ENCODE data around the gene PIKFYVE. TPM values are rescaled to one million over a fixed set of nuclear protein-coding genes. Genes with fewer than 3 reads are reported as not detected.

PIKFYVE gene
- total RNA-seq, 4 donors from 2014 or later, result 10.5 to 25.7 (median 12.5) TPM

DNA sequence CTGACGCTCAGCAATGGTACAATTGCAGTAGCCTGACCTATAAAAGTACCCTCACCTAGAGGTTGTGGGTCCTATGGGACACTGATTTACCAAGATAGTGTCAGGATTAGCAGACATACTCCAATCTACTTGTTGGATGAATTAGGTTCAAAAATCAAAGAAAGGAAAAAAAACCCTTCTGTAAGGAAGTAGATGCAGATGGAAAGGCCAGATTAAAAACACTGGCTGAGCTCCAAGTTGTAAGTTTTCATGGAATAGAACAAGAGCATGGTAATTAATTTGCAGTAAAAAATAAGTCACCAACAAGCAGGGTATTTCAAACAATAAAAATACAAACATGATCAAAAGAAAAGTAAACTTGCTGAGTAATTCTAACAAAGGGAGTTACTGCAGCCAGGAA lies 37.6 kb upstream of the PIKFYVE start:
- WGBS, 2 donors, result 59 to 67% methylated on average over 1 of the region's 1 CpG
- no peak for DNase-seq
- no peaks in the 10 kb centered on the region for H3K36me3 ChIP-seq
- no peaks in the 10 kb centered on the region for H3K27me3 ChIP-seq
- no peak overlapping the region for H3K4me3 ChIP-seq
- TF ChIP-seq, protein P1, sequence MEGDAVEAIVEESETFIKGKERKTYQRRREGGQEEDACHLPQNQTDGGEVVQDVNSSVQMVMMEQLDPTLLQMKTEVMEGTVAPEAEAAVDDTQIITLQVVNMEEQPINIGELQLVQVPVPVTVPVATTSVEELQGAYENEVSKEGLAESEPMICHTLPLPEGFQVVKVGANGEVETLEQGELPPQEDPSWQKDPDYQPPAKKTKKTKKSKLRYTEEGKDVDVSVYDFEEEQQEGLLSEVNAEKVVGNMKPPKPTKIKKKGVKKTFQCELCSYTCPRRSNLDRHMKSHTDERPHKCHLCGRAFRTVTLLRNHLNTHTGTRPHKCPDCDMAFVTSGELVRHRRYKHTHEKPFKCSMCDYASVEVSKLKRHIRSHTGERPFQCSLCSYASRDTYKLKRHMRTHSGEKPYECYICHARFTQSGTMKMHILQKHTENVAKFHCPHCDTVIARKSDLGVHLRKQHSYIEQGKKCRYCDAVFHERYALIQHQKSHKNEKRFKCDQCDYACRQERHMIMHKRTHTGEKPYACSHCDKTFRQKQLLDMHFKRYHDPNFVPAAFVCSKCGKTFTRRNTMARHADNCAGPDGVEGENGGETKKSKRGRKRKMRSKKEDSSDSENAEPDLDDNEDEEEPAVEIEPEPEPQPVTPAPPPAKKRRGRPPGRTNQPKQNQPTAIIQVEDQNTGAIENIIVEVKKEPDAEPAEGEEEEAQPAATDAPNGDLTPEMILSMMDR (IDR thresholded peaks at IDR 0.05), result no peak
- no peak for TF ChIP-seq POLR2A (IDR thresholded peaks at IDR 0.05)
- intact Hi-C loops (cut with DNase I), result no loop called here
- no peaks in the 10 kb centered on the region for H3K4me1 ChIP-seq
- H3K9me3 ChIP-seq, result peaks cover 0 to 5% (median 0%) of the 10 kb centered on the region in 3 donors
- no peak overlapping the region for H3K27ac ChIP-seq

GRCh38 chr2:208234786-208235185 lies 31.3 kb upstream of the PIKFYVE start:
- Histone ChIP-seq H3K4me3 (no peak overlapping the region), H3K27me3 (no peaks in the 10 kb centered on the region), H3K4me1 (no peaks in the 10 kb centered on the region), H3K9me3 (peaks cover 0 to 5% (median 0%) of the 10 kb centered on the region in 3 donors), H3K27ac (no peak overlapping the region), H3K36me3 (peaks cover 0 to 48% (median 9%) of the 10 kb centered on the region in 3 donors)
- TF ChIP-seq, protein P1 (IDR thresholded peaks at IDR 0.05), result no peak
- TF ChIP-seq POLR2A (IDR thresholded peaks at IDR 0.05), result no peak
- intact Hi-C loops (cut with DNase I), result no loop called here
- DNase-seq, result no peak
- WGBS, 2 donors, result 100% methylated on average over 1 of the region's 1 CpG; no CpG with 5 or more reads in 1 of the 2 donors

DNA sequence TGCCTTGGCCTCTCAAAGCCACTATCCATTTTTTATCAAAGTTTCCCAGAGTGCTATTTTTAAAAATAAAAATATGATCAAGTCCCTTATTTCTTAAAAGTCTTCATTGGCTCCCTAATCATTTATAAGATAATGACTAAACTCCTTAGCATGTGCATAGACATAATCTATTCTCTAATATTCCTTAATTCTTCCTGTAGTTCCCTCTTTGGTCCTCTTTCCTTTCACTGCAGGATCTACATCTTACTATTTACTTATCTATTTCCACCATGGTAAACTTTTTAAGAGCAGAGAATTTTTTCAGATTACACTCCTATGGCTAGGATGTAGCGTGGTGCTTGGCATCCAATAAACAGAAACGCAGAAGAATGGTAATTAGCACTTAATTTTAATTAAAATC lies 30.2 kb upstream of the PIKFYVE start:
- TF ChIP-seq, protein P1 (IDR thresholded peaks at IDR 0.05), result no peak
- TF ChIP-seq POLR2A (IDR thresholded peaks at IDR 0.05), result no peak
- DNase-seq, result no peak
- H3K4me3 ChIP-seq, result no peak overlapping the region
- peaks cover 0 to 5% (median 0%) of the 10 kb centered on the region in 3 donors for H3K9me3 ChIP-seq
- H3K27ac ChIP-seq, result no peak overlapping the region
- intact Hi-C loops (cut with DNase I), result no loop called here
- H3K4me1 ChIP-seq, result no peaks in the 10 kb centered on the region
- 45 to 100% methylated on average over 2 of the region's 2 CpGs for WGBS, 2 donors
- no peaks in the 10 kb centered on the region for H3K27me3 ChIP-seq
- peaks cover 0 to 59% (median 13%) of the 10 kb centered on the region in 3 donors for H3K36me3 ChIP-seq

DNA sequence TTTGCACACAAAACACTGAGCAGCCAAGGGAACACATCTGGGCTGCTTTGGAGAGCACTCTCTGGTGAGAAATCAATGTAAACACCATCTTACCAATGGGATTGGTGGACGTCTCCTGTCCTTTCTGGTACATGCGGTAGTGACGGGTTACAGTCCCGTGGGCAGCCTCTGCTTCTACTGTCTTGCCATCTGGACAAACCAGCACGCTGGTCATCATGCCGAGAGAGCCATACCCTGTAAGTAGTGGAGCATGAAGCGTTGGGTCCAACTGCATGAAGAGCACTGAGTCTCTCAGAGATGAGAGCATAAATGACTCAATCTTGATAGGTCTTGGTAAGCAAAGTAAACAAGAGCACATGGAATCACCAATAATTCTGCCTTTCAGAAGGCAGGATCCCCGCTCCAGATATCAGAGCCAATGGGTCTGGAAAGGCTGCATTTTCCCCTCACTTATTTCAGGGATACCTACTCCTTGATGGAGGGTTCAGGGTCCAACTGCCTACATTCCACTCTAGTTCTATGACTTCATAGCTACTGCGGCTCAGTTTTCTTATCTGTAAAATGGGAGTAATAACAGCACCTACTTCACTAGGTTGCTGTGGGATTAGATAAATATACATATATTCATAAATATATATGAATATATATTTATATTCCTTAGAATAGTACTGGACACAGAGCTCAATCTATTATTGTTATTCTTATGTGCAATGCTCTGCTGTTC lies 26.1 kb upstream of the PIKFYVE start:
- 94 to 96% methylated on average over 8 to 9 of the region's 9 CpGs for WGBS, 2 donors
- no peak overlapping the region for H3K27ac ChIP-seq
- no peaks in the 10 kb centered on the region for H3K27me3 ChIP-seq
- TF ChIP-seq, protein P1 (IDR thresholded peaks at IDR 0.05), result no peak
- TF ChIP-seq POLR2A (IDR thresholded peaks at IDR 0.05), result no peak
- no peaks in the 10 kb centered on the region for H3K9me3 ChIP-seq
- intact Hi-C loops (cut with DNase I), result no loop called here
- peaks cover 0 to 8% (median 0%) of the 10 kb centered on the region in 3 donors for H3K4me1 ChIP-seq
- DNase-seq, result no peak
- H3K4me3 ChIP-seq, result no peak overlapping the region
- H3K36me3 ChIP-seq, result peaks cover 0 to 100% (median 31%) of the 10 kb centered on the region in 3 donors

DNA sequence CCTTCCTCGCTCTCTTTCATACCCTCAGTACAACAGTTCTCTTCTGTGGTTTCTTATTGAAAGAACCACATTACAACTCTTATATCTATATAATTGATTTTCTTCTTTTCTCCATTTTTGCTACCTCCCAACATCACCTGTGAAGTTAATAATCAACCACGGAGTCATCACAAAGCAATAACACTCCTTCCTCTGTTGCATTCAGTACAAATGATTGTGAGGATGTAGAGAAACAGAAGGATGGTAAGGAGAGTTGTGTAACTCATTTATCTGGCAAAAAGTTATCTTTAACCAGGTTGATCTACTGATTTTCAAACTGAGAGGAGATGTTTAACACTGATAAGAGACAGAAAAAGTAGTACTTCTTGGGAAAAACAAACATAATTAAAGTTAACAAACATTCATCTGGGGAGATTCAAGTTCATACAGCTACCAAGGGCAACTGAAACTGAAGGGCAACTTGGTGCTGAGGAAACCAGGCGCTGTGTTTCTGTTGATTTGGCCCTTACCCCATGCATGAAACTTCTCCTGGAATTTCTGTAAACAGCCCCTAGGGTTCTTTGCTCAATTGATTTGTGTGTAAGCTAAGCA lies 25.3 kb upstream of the PIKFYVE start:
- WGBS, 2 donors, result 86 to 96% methylated on average over 3 of the region's 3 CpGs
- Histone ChIP-seq H3K36me3 (peaks cover under 1 to 100% (median 31%) of the 10 kb centered on the region in 3 donors), H3K27me3 (no peaks in the 10 kb centered on the region), H3K9me3 (no peaks in the 10 kb centered on the region), H3K27ac (no peak overlapping the region), H3K4me3 (no peak overlapping the region), H3K4me1 (peaks cover 0 to 13% (median 0%) of the 10 kb centered on the region in 3 donors)
- intact Hi-C loops (cut with DNase I), result no loop called here
- DNase-seq, result no peak
- TF ChIP-seq, protein P1 (IDR thresholded peaks at IDR 0.05), result no peak
- TF ChIP-seq POLR2A (IDR thresholded peaks at IDR 0.05), result no peak
